ENCODE data around the gene JAGN1.
"Not testable (repeated sequence)": the region's sequence is repeated elsewhere in the genome, so short reads cannot be mapped to it uniquely, and the experiment has no call there.

Gene JAGN1

DNA sequence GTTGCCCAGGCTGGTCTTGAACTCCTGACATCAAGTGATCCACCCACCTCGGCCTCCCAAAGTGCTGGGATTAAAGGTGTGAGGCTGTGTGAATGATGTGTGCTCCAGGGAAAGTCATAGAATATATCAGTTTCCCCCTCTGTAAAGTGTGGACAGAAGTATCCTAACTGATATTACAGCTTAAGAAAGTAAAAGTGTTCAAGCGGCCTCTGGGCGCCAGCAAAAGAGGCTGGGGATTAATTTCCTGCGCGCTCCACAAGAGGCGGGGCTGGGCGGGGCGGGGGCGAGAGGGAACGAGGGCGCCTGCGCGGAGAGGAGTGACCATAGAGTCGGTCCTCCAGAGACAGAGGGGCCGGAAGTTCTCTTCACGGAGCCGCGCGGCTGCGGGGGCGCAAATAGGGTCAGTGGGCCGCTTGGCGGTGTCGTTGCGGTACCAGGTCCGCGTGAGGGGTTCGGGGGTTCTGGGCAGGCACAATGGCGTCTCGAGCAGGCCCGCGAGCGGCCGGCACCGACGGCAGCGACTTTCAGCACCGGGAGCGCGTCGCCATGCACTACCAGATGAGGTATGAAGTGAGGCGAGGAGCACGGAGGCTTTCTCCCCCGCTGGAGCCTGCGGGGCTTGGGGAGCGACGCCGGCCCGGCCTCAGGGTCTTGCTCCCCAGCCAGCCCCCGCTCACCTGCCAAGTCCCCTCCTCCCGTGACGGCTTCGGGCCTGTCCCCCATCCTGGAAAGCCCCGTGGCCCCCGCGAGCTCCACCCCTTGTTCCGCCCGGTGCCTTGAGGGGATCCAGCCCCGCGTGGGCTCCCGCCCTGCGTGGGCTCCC lies at the start of gene JAGN1:
Gene JAGN1 (plus strand): TSS at position 362 of the 823 bp plus-strand sequence. CDS start 113 bp downstream, at position 475.
- DNase-seq (ENCODE audit: low spot score): peak; percentile 89

DNA sequence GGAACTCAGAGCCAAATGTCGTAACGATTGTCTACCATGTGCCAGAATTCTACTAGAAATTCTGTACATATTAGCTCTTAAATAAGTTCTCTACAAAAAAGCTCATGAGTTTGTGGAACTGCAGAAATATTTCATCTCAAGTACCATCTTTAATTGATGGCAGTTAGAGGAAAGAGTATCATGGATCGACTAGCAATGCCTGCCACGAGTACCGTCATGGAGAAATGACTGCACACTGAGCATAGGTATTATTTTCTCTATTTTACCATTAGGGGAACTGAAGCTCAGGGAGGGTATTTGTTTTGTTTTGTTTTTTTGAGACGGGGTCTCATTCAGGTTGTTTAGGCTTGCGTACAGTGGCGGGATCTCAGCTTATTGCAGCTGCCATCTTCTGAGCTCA lies 49.4 kb upstream of the JAGN1 start:
- no peak for DNase-seq (ENCODE audit: low spot score)

DNA sequence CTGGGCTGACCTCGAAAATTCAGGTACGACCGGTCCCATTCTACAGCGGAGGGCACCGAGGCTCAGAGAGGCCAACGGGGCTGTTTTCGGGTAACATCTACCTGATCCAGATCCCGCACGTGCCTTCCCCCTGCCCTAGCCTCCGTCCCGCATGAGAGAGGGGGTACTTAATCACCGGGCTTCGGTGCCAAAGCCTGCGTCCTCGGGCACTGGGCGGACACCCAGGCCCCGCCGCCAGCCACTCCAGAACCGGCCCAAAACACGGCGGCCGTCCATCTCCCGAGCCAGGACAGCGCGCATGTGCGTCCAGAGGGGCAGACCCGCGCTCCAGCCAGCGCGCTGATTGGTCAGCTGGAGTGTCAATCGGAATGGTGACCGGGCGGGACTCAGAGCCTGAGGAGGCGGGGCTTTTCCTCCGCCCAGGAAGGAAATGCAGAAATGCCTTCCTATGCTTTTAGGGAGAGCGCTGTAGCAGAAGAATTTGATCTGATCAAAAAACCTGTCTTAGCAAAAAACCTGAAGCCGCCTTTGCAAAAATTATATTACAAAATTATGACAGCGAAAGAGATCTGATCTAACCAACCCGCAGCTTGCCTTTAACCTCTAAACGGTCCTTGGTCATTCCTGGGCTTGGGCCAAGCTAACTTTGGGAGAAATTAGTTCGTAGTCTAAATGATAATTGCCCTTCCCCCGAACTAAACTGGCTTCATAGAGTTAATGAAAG lies 46.5 kb upstream of the JAGN1 start, which contains the start of gene RPUSD3:
Gene RPUSD3 (minus strand): TSS at position 294 of the 724 bp plus-strand sequence. CDS start 18 bp downstream, at position 276.
- DNase-seq (ENCODE audit: low spot score): peak; percentile 95

DNA sequence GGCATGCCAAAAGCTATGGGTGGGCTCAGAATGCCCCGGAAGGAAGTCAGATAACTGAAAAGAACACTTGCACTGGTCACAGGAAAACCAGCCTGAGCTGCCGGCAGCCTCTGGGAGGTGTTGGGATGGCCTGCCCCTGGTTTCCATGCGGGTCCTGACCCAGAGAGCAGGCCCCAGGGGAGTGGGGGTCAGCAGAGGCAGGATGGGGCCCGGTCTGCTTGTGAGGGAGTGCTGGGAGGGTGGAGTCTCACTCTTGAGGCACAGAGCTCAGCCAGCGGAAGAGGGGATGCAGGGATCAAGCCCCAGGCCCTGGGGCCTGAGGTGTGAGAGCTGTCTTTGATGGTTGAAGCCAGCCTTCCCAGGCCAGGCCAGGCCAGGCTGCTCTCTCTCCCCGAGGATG lies 44.2 kb upstream of the JAGN1 start:
- DNase-seq (ENCODE audit: low spot score): no peak

DNA sequence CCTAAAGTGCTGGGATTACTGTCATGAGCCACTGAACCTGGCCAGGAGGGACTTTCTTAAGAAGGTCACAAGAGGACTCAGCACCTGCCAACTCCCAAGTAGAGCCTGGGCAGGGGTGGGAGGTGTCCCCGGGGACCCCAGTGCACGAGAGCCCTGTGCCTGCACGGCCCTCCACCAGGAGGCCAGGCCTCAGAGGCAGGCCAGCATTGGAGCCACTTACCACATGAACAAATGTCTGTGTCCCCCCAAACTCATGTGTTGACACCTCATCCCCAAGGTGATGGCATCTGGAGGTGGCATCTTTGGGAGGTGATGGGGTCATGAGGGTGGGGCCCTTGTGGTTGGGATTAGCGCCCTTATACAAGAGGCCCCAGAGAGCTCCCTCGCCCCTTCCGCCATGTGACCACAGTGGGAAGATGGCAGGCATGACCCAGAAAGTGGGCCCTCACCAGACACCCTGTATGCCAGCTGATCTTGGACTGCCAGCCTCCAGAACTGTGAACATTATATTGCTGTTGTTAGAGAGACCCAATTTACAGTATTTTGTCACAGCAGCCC lies 43.4 kb upstream of the JAGN1 start:
- no peak for DNase-seq (ENCODE audit: low spot score)

DNA sequence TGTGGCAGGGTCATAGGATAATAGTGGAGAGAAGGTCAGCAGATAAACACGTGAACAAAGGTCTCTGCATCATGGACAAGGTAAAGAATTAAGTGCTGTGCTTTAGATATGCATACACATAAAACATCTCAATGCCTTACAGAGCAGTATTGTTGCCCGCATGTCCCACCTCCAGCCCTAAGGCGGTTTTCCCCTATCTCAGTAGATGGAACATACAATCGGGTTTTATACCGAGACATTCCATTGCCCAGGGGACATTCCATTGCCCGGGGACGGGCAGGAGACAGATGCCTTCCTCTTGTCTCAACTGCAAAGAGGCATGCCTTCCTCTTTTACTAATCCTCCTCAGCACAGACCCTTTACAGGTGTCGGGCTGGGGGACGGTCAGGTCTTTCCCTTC lies 42.5 kb upstream of the JAGN1 start:
- not testable (repeated sequence) for DNase-seq (ENCODE audit: low spot score)

DNA sequence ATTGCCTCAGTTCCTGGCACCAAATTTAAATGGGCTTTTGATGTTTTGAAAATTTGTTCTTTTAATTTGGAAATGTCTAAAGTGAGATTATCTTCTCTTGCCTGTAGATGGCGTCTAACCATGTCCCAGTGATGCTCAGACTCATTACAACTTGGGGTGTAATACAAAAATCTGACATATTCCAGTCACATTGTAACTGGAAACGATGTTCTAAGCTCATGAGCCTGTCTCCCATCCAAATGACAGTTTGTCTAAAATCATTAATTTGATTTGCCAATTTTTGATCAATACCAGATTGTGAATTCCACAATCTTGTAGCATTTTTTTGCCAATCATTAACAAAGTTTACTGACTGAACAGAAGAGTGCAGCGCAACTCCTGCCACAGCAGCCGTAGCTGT lies 41.5 kb upstream of the JAGN1 start:
- DNase-seq (ENCODE audit: low spot score): peak; percentile 29

DNA sequence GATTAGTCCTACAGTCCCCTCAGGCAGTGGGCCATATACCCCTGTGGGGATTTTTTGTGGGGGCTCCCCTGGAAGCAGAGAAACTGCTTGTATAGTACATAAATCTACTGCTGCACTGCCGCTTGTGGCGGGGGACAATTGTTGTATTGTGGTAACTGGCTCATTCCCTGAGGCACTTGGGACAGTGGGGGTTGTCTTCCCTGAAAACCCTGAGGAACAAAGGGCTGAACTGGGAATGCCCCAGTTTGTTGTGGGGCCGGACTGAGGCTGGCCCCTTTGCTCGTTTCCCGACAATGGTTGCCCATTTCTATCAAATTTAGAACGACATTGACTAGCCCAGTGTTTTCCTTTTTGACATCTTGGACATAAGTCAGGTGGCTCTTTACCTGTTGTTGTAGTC lies 39.0 kb upstream of the JAGN1 start:
- DNase-seq (ENCODE audit: low spot score): not testable (repeated sequence)

DNA sequence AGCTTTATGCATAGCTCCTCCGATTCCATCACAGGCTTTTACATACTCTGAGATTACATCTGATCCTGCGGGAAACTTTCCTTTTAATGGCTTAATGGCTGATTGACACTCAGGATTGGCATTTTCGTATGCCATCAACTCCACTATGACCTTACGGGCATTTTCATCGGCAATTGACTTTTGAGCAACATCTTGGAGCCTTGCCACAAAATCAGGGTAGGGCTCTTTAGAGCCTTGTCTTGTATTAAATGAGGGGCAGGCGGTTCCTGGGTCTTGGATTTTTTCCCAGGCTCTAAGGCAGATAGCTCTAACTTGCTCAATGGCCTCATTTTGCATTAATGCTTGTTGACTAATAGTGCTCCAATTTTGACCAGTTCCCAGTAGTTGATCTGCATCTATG lies 38.5 kb upstream of the JAGN1 start:
- DNase-seq (ENCODE audit: low spot score): not testable (repeated sequence)

DNA sequence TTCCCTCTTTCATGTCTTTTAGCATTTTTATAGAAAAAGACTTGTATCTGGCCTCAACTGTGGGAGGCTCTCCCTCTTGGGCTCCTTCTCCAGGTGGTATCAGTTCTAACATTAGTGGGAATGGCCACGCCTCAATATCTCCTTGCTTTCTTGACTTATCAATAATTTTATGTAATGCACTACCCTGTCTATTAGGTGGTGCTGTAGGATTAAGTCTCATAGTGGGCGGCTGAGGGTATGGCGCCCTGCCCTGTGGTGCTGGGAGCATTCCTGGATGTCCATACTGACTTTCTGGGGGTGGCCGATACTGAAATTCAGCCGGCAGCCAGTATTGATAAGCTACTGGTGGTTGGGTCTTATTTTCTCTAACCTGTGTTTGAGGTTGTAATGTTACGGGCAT lies 37.9 kb upstream of the JAGN1 start:
- DNase-seq (ENCODE audit: low spot score): no peak

DNA sequence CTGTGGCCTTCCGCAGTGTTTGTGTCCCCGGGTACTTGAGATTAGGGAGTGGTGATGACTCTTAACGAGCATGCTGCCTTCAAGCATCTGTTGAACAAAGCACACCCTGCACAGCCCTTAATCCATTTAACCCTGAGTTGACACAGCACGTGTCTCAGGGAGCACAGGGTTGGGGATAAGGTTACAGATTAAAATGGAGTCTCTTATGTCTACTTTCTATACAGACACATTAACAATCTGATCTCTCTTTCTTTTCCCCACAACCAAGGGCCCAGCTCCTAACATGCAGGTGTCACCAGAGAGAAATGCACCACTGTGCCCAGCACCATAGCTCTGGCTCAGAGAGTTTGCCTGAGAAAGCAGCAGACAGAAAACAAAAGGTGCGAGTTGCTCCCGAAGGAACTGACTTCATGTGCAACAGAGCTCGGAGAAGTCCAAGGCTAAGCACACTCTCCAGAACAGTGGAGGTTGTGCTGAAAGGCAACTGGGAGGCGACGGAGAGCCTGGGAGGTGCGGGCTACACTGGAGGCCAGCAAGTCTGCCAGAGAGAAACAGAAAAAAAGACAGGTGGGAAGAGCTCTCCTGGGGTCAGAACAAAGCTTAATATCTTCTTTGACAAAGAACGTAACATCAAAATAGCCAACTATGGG lies 36.0 kb upstream of the JAGN1 start:
- not testable (repeated sequence) for DNase-seq (ENCODE audit: low spot score)

DNA sequence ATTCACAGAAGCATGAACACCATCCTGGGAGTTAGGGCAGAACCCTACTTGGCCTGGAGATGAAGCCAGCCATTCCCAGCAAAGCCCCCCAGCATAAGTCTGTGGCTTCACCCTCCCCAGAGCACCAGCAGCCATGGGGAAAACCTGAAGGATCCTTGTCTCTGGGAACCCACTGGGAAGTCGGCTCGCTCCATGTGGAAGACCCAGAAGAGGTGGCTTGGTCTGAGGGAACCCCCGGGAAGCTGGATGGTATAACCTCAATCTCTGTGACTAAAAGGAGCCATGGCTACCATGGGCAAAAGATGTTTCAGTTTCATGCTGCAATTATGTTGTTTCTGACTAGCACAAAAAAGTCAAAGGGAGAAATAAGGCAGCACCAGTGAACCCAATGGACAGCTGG lies 34.8 kb upstream of the JAGN1 start:
- DNase-seq (ENCODE audit: low spot score): no peak

DNA sequence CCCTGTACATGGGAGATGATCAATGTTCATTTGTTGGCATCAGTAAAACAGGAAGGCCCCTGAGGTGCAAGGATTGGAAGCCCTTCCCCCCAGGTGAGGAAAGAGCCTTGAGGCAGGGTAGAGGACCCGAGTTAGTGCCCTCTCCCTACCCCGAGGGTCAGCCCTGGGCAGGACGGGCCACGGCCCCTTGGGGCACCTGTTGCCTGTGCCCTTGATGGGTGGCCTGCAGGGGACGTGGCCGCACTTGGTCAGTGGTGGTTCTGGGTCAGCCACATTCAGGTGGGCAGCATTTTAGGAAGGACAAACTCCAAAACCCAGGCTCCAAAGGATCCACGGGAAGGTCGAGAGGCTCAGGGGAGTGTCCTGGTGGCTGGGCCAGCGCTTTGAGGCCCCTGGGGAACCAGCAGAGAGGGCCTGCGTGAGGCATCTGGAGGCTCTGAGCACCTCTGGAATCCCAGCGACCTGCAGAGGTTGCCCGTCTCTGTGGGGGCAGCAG lies 30.8 kb upstream of the JAGN1 start:
- no peak for DNase-seq (ENCODE audit: low spot score)

DNA sequence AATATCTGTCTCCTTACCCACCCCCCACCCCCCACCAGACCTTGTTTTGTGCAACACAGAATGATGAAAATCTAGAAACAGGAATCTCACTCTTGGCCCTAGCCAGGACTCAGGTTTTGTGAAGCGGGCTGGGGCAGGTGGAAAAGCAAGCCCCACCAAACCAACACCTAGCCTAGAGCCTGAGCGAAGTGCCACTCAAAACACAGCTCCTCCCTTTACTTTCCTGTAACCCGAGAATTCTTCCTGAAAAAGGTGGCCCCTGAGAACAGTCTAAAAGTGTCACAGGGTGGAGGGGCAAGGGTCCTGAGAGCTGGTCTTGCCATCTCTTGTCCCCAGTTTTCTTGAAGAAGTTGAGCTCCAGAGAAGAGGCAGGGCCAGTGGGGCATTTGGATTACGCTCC lies 29.2 kb upstream of the JAGN1 start:
- DNase-seq (ENCODE audit: low spot score): no peak

DNA sequence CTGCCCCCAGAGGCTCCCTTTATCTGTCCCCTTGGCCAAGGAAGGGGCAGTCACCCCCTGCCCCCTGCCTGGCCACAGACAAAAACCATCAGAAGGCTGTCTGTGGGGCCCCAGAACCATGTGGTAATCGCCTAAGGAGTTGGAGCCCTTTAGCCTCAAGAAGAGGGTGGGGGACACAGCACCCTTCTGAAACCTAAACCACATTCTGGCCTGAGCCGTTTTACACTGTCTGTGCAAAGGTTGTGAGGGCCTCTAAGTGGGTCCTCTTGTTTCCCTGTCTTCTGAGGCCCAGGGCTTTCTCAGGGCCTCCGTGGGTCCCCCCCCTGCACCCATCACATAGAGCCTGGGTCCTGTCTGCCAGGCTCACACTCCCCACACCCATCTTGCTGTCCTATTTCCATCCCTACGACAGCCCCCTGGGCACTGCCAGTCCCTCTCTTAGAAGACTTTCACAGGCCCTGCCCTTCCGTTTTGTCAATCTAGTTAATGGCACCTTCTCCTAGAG lies 28.7 kb upstream of the JAGN1 start:
- no peak for DNase-seq (ENCODE audit: low spot score)

DNA sequence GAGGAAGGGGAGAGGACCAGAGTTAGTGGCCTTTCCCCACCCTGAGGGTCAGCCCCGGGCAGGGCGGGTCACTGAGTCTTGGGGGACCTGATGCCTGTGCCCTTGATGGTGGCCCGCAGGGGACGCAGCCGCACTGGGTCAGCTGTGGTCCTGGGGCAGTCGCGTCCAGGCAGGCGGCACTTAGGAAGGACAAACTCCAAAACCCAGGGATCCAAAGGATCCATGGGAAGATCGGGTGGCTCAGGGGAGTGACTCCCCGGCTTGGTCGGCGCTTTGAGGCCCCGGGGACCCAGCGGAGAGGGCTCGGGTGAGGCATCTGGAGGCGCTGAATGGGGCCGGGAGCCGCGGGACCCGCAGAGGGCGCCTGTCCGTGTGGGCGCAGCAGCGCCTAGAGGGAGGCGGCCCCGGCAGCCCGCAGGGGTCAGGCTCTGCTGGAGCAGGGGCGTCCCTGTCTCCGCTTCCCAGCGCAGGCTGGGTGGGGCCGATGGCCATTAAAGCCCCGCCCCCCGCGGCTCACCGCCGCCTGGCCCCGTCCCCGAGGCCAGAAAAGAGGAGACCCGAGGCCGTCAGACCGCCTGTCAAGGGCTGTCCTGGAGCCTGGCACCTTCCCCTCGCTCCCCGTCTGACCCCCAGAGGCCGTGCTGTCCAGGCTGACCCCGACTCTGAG lies 27.9 kb upstream of the JAGN1 start:
- peak; percentile 39 for DNase-seq (ENCODE audit: low spot score)

DNA sequence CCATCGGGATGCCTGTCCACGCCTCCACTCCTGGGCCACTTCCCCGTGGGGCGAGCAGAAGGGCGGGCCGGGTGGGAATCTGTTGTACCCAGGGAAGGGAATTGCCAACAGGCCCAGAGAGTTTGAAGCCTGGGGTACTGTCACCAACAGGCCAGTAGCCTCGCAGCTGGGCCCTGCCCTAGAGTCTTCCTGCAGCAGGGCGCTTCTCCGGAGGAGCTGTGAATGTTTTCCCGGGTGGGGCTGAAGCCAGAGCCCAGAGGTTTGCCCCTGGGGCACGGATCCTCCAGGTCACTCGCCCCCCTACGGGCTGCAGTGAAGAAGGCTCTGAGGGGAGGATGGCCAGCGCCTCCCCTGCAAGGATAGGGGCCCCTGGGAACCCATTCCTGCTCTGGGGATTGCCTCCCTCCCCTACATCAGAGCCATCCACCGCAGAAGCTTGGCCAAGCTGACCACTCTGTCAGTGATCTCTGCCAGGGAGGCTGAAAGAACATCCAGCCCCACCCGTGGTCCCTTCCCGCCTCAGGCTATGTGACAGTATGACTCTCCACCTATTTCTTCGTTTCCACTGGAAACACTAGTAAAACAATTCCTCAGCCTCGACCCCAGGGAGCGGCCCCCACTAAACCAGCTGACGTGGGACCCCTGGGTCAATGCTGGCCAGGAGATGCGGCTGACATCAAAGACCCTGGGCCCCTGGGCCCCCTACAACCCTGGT lies 27.2 kb upstream of the JAGN1 start:
- no peak for DNase-seq (ENCODE audit: low spot score)

DNA sequence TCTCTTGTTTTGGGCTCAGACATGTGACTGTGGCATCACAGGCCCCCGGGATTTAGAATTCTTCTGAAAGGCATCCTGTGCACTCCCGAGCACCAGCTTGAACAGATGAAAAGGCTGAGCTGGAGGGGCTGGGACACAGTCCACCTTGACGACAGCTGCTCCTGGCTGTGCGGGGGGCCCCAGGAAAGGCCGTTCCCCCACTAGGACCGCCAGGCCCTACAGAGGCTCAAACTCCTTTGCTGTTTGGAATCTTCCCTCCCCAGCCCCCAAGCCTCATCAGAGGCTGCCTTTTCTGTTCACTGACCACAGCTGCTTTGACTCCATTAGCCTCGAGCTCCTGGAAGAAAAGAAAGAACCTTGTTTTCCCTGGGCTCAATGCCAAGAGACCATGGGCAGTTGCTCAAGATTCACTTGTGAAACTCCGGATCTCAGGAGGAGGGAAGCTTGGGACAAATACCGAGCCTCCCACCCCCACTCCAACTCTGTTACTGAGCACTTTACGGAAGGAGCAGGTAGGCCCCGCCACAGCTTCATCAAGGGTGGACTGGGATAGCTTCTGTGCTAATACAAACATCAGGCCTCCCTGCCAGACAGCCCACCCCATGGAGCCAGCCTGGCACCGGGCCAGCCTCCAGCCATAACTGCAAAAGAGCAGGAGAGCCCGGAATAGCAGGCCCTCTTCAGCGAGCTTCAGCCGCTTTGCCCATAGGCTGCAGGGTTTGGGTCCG lies 26.0 kb upstream of the JAGN1 start:
- DNase-seq (ENCODE audit: low spot score): peak; percentile 66

DNA sequence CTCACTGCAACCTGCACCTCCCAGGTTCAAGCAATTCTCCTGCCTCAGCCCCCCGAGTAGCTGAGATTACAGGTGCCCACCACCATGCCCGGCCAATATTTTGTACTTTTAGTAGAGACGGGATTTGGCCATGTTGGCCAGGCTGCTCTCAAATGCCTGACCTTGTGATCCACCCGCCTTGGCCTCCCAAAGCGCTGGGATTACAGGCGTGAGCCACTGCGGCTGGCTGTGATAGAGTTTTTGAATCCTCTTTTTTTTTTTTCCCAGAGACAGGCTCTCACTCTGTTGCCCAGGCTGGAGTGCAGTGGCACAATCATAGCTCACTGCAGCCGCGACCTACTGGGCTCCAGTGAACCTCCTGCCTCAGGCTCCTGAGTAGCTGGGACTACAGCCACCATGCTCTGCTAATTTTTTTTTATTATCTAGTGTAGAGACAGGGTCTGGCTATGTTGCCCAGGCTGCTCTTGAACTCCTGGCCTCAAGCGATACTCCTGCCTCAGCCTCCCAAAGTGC lies 25.2 kb upstream of the JAGN1 start:
- DNase-seq (ENCODE audit: low spot score): not testable (repeated sequence)

DNA sequence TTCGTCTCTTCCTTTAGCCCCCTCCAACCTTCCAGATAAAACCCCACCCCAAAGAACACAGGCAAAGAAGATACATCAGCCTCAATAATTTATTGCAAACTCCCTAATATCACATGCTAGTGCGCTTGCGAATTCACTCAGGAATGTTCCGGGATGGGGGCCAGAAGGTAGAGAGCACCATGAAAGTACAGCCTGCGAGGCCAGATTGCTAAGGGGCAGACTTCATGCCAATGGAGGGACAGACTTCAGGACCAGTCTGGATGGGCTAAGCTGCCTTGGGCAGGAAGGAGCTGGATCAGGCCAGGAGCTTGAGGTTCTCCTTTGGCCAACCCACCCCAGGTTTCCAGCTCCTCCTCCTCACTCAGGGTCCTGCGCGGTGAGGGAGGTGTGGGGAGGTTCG lies 23.8 kb upstream of the JAGN1 start:
- DNase-seq (ENCODE audit: low spot score): no peak
